ENCODE measurements around the gene FFAR4.

FFAR4 gene

GRCh38 chr10:93573051-93573909, 6.8 kb downstream of the FFAR4 start:
- no peak for DNase-seq

DNA sequence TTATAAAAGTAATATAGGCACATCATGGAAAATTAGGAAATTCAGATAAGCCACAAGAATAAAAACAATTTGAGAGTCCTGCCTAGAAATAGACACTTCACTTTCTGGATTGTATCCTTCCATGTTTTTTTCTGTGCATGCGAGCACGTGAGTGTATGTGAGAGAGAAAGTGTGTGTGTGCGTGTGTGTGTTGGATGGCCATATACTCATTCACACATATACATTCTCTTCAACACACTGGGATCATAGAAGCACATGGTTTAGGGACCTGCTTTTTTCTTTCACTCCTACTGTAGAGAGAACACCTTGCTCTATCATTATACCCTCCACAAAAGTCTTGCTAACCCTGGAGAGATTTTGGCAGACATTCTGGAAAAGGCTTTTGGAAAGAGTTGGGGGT, 7.5 kb downstream of the FFAR4 start:
- DNase-seq = no peak

DNA sequence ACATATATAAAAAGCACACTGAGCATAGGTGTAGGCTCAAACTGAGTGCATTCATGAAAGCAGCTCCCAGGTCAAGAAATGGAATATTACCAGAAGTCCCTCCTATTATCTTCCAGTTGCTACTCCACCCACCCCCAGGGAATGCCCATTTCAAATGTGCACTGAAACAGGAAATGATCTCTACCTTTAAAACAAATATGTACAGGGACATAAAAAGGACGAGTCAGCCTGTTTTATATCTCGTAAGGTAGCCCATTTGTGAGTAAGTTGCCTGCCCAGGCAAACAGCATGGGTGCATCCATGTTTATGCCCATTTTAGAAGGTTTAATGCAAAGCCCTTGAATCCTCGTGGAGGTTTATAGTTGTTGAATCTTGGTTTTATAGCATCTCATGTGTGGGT, 10.4 kb downstream of the FFAR4 start:
- no peak for DNase-seq

GRCh38 chr10:93577565-93577964, 11.1 kb downstream of the FFAR4 start:
- no peak for DNase-seq

DNA sequence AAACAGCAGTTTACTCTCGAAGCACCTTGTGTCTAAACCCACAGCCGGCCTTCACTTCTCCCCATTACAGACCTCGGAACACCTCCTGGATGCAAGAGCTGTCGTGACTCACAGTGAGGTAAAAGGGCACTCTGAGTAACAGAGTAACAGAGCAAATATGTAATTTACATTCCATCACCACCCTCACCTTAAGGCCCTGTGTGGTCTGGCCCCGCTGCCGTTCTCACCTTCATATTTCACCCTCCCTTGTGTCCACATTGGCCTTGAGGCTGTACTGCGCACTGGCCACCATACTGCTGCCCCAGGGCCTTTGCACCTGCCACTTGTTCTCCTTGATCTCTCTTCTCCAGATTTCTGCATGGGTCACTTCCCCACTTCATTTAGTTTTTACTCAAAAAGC, 12.6 kb downstream of the FFAR4 start:
- DNase-seq = no peak

DNA sequence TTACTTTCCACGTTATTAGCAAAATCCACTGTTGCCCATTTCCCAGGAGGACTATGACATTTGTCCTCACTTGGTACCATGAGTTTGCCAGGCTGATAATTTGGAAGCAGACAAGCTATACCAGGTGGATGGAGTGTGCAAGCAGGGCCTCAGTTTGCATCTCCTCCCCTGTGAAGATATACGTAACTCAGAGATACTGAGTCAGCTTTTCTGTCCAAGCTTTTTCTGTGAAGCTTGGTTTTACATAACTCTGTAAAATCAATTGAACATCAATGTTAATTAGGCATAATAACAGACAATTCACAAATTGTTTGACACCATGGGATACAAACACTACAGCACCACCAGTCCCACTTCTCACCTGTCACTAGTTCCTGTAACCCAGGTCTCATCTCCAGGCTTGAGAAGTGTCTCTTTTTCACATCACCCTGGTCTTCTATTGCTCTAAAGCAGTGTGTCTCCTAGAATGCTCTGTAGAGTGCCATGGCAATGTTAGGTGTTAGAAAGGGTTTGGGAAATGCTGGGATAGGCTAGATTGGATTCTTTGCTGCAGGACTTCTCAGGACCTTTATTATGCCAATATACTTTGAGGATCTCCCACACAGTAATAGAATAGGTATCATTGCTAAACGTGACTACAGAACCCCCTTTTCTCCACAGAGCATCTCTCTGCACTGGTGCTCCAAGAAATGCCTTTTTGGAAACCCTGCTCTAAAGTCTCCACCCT, 13.7 kb downstream of the FFAR4 start:
- no peak for DNase-seq

DNA sequence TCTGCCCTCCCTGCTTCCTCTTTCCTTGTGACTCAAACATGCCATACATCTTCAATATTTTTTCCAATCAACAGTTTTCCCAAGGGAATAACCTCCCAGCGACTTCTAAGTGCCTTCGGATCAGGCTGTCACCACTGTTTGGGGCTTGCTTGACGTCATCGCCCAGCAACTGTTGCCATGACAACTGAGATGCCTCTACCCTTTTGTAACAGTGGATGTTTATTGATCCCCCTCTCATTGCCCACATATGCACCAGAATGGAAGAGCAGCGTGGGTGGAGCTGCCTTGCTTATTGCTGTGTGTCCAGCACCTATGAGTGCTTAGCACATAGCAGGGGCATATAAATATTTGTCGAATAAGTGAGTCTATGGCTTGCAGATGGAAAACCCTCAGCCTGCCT, 14.4 kb downstream of the FFAR4 start:
- no peak for DNase-seq

DNA sequence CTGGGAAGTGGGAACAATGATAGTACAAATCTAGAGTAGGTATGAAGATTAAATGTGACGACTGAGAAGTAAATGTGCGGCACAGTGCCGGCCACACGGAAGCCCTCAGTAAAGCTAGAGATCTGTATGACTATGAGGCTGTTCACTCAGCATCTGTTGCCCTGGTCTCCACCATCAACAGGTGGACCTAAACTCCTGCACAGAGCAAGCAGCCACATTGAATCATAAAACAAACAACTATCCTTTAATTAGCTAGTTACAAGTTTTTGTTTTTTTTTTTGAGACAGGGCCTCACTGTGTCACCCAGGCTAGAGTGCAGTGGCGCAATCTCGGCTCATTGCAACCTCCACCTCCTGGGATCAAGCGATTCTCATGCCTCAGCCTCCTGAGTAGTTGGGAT, 18.0 kb downstream of the FFAR4 start:
- no peak for DNase-seq

DNA sequence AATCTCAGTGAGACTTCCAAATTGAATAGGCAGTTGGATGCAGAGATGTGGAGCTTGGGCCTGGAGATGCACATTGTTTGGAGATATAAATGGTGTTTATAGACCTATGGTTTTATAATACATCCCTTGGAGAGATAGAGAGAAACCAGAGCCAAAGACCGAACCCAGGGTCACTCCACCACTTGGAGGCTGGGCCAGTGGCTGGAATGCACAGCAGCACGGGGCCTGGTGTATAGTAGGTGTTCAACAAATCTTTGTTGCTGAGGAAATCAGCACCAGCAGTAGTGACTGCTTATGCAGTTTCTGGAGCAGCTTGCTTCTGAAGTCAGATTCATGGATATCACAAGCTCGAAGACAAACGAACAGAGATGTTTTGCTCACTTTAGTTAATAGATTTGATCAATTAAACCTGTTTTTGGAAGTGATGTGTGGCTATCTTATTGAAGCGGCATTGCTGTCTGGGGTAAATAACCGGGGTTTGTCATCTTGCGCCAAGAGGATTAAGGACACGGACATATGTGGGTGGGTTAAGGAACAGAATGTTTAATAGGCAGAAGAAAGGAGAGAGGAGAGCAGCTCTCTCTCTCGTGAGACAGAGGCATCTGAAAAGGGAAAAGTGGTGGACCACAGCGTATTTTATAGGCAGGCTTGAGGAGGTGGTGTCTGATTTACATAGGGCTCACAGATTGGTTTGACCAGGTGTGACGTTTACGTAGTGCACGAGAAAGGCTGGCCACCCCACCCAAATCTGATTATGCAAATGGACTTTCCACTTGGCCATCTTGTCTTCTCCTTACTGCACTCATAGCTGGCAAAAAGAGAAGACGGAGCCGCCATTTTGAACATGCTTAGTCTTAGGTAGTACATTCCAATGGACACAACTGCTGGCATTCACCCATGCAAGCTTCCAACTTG, 23.4 kb downstream of the FFAR4 start:
- no peak for DNase-seq

DNA sequence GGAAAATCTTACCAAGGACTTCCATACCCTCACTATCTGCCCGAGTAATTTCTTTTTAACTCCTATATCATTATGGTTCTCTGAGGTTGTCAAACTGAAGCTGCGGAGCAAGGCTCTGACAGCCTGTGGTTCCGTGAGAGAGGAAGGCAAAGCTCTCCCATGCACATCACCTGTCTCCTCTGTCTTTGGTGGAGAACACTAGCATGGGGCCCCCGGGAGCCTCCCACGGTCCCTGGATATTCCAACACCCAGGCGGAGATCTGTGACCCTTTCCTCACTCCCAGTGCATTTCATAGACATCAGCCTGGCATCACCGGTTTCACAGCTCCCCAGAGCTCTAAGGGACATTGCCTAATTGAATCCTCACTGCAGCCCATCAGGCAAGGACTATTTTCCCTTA, 24.2 kb downstream of the FFAR4 start:
- no peak for DNase-seq

DNA sequence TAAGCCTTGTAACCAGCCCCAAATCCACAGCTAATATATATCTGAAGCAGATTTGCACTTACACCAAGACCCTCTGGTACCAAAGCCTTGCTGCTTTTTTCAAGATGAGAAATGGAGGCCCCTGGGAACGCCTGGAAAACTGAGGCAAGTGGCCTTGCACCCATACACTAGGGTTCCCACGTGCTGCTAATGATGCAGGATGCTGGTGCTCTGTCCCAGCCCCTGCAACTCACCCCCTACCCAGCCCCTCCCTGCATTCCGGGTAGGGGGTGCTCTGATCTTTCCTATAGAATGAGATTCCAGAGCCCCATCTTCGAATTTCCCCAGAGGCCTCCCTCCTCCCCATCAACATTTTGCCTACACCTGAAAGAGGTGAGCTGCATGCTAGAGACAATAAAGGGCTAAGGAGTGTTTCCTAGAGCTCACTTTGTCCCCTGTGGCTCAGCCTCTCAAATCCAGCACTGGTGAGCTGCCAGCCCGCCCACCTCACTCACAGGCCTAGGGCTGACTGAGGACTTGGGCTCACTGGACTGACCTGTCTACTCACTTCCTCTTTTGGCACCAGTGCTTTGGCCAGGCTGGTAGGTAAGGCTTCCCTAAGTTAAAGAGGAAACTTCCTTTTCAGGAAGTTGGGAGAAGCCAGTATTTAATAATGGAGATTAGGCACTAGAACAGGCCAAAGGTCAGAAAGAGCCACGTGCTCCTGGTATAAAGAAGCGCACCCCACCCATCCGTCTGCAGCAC, 24.8 kb downstream of the FFAR4 start:
- no peak for DNase-seq

DNA sequence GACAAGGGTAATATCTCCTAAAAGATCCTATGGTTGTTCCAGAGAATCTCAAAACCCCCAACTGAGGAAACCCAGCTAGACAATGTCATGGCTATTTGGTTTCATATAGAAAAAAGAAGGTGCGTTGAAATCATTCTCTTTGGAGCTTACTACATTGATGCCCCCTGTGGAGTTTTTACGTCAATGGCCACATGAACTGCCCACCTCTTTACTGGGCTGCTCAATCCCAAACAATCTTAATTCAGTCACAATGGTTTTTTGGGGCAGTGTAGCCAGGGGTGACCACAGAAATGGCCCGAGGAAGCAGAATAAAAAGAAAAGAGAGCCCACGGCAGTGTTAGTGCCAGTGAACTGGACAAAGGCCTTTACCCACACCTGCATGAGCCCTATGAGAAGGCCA, 26.8 kb downstream of the FFAR4 start:
- no peak for DNase-seq

GRCh38 chr10:93593749-93594148, 27.3 kb downstream of the FFAR4 start:
- DNase-seq = no peak

DNA sequence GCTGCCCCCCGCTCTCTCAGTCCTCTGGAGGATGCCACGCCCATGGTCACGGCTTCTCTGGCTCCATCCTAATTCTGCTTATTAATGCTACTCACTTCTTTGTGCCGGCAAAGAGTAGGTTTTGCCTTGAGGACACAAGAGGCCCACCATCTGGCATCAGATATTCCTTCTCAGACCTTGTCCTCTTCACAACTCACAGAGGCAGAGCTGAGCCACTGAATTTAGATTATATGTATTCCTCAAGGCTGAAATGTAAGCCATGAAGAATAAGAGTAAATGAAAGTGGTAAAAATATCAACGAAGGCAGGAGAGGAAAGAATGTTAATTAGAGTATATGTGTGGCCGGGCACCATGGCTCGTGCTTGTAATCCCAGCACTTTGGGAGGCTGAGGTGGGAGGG, 28.1 kb downstream of the FFAR4 start:
- DNase-seq = no peak

DNA sequence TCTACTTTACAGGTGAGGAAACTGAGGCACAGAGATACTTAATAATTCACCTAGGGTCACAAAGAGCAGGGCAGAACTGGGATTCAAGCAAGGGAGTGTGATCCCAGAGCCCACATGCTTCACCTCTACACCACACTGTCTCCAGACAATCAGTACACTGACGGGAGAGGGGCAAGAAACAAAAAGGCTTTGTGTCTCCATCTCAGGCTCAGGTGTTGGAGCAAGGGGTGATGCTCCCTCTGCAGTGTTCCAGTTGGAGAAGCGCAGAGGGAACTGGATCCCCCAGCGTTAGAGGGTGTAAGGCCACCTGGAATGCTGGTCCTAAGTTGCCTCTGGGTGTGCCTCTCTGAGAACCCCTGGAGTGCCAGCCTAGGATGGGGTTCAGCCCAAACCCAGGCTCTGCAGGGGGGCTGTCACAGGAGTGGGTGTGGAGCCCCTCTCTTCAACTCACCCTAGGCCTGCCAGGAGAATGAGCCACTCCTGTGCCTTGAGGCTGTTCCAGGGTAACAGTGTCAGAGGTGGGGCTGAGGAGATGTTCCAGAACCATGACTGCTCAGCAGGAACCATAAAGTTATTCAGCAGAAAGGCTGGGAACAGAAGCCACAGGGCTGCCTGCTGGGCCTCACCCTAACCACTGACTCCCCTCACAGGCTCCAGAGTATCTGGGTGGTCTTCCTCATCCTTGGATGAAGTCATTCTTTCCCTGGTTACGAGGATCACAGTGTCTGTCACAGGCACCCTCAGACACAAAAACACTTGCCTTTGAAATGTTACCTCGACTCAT, 29.1 kb downstream of the FFAR4 start:
- DNase-seq = no peak

- no peak for DNase-seq
These were observed 30.1 kb downstream of the FFAR4 start for GRCh38 chr10:93596539-93596938.

GRCh38 chr10:93597075-93597599, 30.7 kb downstream of the FFAR4 start:
- DNase-seq = no peak

GRCh38 chr10:93598157-93598556, 31.7 kb downstream of the FFAR4 start:
- DNase-seq = no peak

GRCh38 chr10:93599335-93599734, 32.9 kb downstream of the FFAR4 start:
- no peak for DNase-seq

DNA sequence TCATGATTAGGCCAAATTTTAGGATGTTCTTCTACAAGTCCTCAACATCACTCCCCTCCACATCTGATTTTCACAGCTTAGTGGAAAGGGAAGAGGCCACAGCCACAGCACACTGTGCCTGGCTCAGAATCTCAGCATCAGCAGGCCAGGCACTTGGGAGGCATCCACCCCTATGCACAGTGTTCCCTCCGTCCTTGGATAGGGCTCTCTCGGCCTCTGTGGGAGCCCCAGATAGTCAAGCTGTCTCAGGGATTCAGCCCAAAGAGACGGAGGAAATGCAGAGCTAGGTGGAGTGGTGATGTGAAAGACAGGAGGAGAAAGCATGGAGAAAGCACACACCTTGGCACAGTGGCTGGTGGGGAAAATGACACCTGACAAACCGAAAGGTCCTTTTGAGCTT, 33.3 kb downstream of the FFAR4 start:
- no peak for DNase-seq

DNA sequence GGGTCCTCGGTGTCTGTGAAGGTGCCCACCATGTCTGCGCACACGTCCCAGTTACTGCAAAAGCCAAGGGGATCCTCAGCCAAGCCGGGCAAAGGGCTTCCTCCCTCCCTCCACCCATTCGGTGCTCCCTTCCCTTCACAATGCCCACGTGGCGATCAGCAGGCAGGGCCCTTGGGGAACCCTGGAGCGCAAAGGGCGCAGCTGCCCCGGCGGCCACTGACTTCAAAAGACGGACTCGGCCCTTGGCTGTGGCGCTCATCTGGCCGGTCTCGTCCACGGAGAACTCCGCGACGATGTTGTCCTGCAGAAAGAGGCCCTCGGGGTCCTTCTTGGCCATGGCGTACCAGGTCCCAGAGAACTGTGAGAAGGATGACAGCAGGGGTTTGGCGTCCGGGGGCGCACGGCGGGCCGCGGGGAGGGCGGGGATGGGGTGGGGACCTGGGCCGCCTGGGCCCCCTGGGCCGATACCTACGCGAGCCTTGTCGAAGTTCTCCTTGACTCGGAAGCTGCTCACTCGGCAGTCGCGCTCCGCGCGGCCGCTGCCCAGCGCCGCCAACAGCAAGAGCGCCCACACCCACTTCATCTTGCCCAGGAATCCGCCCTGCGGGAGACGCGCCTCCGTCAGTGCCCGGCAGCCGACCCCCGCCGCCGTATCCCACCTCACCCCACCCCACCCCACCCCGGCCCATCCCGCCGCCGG, 34.1 kb downstream of the FFAR4 start:
- DNase-seq = no peak
